NCI-H82 treated with DMSO at 0.1 percent for 48 hours (cell line): Measurements from ENCODE around the gene HOOK1.
"Not testable (repeated sequence)": the region's sequence is repeated elsewhere in the genome, so short reads cannot be mapped to it uniquely, and the experiment has no call there.

Experiments used
- DNase-seq: peaks from one replicate; lab custom pipeline; 2025; ENCODE audit not compliant: unreplicated experiment; lab: John Stamatoyannopoulos, UW

HOOK1 gene

DNA sequence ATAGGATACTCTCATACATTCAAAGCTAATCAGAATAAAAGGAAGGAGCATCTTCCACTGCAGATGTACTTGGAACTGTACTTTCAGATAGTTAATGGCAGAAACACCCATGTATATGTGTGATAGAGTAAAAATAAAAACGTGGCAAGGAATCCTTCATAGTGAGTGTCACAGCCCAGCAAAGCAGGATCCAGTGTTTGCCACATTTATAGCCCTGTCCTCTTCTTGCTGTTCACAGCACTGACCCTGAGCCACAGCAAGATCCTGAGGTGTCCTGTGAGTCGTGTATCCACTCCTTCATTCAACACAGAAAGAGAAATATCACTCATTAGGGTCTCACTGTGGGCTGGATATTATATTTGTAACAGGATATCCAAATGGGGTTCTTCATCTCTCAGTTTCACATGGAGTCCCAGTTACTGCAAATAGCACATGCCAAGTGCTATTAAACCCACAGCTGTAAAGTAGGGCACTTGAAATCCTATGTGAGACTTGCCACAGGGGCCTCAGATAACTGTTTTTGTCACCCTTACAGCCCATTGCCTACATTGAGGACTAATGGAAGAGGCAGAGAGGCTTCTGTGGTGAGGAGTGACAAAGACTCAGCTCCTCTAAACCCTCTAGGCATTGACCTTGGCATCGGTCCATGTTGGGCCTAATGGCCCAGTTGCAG, 70.5 kb downstream of the HOOK1 start:
- no peak for DNase-seq

DNA sequence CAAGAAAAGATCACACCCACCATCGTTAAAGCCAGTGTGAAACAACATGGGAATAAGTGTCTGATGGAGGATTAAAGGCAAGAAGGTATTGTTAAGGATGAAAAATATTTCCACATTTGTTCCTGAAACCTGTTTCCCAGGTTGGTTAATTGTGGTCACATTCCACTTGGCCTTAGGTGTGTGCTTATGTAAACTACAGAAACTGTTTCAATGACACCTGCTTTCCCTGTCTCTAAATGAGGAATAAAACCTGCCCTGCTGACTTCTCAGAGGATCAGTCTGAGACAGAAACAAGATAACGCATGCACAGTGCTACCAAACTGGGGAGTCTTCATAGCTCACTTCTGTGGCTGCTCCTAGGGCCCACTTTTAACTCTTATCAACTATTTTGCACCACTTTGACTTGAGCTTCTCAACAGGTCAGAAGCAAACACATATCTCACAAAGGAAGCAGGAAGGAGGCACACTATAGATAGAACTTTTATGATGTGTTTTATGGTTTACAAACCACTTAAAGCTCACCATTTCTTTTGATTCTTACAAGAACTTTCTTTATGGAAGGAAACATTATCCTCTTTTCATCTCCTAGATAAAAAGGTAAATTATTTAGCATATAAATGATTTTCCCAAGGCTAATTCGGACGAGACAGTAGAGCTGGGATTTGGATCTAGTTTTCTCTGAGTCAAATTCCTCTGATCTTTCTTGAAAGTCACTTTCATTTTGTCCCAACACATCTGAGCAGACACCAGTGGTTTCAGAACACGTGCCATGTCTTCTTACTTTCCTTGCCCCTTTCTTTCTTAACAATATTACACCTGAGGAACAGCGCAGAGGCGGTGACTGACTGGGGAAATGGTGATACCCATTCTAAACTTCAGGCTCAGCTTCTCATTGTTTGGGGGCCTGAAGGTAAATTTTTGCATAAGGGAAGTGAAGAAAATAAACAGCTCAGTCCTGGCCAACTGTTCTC, 78.4 kb downstream of the HOOK1 start:
- DNase-seq, result no peak

DNA sequence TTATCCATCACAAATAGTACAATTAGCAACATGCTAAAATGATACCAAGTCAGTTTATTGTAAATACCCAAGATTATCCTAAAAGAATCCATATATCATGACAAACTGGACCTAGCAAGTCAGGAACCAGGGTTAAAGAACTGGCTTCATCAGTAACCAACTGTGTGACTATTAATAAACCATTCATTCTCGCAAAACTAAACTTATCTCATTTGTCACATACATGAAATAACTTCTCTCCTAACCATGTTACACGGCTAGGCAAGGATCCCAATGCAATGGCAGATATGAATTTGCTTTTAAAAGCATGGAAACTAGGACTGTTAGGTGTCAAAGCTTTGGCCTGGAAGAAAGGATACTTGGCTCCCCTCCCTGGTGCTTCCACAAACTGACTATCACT, 82.4 kb downstream of the HOOK1 start:
- no peak for DNase-seq

DNA sequence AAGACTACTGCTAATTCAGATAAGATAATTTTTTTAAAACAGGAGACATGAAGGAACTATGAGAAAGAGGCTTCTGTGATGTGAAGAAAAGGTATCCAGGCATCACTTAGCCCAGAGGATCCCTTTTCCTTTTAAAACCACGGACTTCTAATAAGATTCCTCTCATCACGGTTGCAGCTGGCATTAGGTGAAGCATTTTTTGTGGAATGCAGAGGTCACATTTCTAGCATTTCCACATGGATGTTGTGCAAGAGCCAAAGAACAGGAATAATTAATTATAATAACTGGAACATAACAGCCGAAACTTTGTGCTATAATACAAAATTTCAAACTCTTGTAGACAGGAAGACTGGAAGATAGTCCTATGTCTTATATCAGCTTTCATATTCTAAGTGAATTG, 84.2 kb downstream of the HOOK1 start:
- DNase-seq, result no peak

DNA sequence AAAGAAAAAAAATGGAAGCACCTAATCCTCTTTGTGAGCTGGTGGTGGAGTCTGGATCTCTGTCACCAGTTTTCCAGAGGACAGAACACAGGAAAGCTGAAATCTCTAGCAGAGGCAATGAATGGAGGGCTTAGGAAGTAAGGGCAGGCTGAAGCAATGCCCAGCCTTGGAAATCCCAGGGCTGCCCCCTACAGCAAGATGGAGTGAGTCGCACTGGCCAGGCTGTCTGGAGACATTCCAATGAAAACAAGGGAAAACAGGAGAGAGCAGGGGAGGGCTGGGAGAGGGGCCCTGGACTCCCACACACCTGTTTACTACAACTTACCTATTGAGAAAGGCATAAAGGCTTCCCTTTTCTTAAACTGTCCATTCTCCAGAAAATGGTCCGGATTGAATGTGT, 85.9 kb downstream of the HOOK1 start:
- no peak for DNase-seq

DNA sequence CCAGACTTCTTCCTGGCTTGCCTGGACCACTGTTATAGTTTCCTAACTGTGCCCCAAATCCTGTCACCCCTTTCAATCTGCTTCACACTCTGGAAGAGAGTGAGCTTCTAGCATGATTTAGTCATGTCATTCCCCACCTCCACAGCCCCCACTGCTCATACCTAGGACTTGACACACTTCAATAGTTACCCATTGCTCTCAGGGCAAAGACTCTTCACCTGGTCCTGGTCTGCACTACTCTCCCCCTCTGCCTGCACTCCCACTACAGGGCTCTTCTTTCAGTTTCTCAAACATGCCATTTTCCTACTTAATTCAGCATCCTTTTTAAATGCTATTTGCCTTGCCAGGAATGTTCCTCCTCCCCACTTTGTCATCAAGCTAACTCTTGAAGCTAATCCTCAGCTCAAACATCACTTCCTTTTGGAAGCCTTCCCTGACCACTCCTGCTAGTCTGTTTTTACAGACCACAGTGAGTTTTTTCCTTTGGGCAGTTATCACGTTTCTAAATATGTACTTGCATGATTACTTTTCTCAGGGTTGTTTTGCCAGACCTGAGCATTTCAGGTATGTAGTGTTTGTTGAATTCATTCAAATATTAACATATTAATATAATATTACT, 87.1 kb downstream of the HOOK1 start:
- DNase-seq, result no peak

DNA sequence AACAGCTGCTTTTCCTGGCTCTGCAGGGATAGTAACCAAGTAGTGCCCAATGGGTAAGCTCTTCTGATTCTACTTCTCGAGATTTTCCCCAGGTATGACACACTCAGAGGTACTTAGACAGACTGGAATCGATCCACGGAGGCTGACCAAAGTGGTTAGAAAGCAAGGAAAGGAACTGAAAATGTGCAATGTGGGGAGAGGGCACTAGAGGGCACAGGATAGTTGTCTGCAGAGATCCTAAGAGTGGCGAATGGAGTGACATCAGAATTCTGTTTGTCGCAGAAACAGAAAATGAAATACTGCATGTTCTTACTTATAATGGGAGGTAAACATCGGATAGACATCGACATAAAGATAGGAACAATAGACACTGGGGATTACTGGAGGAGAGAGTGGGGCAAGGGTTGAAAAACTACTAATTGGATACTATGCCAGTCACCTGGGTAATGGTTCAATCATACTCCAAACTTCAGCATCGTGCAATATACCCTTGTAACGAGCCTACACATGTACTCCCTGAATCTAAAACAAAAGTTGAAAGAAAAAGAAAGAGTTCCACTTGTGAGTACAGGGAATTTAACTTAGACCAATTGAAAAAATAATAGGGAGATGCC, 88.5 kb downstream of the HOOK1 start:
- no peak for DNase-seq

DNA sequence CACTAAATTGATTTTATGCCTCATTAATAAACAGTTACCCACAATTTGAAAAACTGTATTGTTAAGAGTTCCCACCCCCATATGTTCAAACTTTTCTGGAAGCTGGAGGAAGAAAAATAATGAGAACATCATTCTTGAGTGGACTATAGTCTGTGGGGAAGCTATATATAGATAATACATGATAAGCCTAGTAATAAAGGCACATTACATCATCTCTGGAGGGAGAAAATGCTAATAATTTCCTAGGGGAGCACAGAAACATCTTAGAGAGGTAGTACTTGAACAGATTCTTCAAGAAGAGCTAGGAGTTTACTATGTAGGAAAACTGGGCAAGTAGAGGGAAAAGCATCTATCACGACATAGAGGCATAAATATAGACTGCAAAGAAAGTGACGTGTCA, 92.2 kb downstream of the HOOK1 start:
- no peak for DNase-seq

DNA sequence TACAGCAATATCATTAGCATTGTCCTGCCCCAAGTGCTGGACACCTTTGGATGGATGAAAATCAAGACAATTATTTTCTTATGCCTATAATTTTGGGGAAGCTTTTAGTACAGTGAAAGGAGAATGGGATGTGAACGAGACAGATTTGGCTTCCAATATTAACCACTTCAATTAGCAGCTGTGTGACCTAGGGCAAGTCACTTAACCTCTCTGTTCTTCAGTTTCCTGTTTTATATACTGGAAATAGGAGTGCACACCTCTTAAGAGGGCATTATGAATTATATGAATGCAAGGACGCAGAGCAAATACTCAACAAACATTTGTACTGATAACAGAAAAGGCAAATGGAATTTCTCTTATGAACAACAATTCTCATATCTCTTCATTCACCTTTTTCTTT, 93.3 kb downstream of the HOOK1 start:
- no peak for DNase-seq

DNA sequence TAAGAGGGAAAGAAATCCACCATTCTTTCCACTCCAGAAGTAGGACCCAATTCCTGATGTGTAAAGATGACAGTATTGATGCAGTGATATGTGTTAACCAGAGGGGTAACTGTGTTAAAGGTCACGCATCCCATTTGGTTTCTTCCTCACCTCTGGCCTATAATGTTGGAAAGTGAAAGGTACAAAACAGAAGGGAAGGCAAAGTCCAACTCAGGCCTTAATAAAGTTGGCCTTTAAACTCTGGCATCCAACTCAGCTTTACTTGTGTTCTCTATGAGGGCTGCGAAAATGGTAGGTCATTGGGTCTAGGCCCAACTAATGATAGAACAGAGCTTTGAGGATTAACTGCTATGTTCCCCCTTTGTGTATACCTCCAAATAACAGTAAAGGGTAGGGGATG, 93.9 kb downstream of the HOOK1 start:
- DNase-seq, result no peak

DNA sequence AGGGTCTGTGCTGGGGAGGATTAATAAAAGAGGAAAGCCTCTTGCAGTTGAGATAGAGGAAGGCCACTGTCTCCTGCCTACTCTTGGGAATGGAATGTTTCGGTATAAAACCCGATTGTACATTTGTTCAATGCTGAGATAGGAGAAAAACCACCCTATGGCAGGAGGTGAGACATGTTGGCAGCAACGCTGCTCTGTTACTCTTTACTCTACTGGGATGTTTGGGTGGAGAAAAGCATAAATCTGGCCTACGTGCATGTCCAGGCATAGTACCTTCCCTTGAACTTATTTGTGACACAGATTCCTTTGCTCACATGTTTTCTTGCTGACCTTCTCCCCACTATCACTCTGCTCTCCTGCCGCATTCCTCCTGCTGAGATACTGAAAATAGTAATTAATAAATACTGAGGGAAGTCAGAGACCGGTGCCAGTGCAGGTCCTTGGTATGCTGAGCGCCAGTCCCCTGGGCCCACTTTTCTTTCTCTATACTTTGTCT, 100.1 kb downstream of the HOOK1 start:
- DNase-seq, result not testable (repeated sequence)

DNA sequence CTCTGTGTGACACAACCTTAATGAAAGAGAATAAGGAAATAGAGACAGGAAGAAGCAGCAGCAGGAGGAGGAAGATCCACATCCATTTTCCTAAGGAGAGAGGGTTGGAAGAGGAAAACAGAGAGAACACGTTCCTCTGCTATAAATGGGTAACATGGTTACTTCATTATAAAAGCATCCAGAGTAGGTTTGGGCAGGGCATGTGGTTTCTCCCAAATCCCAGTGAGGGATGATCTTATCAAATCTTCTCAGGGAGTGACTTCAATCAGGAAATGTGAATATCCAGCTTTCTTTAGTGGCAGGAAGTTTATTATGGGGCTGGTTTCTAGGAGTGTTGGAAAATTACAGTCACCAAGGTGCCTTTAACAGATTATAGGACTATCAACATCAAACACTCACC, 100.8 kb downstream of the HOOK1 start:
- no peak for DNase-seq

DNA sequence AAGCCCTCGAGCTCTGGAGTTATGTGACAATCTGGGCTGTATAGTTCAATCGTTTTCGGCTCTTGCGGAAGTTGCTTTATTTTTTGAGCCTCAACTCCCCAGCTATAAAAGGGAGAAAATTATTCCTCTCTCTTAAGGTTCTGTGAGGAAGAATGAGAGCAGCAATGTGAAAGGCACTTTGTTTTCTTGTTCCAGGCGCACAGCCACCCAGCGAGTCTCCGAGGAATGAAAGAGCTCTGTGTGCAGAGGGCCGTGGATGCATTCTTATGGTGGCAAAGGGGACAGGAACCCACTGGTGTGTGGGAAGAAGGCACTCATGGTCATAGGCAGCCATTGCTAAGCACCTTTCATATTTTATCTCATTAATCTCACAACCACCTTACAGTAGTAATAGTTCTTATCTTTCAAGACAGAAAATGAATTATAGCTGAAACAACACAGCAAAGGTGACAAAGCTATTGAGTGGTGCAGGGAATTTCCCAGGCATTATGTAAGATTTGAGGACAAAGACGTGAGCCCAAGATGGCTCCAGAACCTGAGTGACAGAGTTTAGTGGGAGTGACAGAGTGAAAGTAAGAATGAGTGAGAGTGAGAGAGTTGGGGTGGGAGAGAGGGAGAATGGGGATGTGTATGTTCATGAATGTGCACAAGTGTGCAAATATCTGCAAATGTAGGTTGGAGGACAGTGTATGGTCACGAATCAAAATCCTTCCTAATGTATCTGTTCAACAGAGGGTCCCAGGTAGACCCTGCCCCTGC, 102.5 kb downstream of the HOOK1 start:
- no peak for DNase-seq

DNA sequence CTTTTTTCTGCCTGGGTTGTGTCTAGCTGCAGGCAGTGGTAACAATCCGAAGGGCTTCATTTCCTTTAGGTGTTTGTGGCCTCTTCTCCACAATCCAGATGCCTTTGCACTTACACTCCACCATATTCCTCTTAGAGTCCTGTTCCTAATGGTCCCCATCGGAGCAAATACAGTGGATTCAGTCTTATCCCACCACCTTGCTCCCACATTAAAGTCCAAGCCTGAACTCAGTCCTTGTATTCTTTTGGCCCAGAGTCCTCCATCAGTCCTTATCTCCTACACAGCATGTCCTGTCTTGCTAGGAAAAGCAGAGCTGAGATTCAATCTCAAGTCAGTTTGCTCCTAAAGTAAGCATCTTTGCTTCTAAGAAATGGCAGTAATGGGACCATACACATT, 103.0 kb downstream of the HOOK1 start:
- DNase-seq, result no peak

DNA sequence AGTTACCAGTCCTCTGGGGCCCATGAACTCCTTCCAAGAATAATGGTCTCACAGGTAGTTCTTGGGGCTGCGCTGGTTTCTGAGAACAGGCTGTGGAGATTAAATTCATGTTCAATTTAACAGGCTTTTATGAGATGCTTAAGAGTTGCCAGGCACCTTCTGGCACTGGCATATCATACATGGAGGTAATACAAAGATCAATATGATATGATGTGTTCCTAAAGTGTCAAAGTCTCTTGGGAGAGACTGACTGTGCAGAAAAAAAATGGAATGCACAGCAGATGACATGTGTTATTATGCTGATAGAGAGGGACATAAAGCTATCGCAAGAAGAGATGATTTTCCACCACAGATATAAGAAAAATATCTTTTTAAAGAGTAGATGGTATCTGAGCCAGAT, 105.0 kb downstream of the HOOK1 start:
- DNase-seq, result no peak

DNA sequence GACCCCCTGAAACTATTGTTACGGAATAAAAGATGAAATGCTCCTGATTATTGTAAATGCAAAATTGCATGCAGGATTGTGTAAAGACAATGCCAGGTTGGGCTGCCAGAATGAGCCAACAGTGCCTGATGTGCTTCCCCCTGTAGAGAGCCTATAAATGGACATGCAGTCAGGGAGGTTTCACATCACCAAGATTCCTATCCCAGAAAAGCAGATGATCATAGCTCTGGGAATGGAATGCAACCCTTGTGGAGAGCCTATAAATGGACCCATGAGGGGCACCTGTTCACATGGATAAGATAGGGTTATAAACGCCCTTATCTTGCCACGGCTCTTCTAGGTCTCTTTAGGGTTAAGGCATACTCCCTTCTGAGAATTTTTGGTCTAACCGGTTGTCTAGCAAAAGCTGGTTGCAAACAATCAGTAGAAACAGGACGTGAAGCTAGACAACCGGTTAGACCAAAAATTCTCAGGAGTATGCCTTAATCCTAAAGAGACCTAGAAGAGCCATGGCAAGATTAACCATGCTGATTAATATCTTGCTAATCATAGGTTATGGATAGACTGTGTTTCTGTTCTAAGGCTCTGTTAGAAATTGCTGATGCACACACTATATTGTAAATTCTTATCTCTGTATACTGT, 106.6 kb downstream of the HOOK1 start:
- DNase-seq, result not testable (repeated sequence)

DNA sequence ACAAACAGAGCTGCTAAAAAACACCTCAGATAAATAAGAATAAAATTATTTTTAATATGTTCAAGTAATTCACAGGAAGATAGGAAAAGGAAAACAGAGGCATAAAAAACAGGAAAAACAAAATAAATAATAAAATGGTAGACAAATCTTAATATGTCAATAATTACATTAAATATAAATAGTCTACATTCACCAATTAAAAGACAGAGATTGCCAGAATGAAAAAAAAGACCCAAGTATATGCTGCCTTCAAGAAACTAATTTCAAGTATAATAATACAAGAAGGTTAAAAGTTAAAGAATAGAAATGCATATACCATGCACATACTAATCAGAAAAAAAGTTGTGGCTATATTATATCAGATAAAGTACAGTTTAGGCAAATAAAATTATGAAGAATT, 109.9 kb downstream of the HOOK1 start:
- no peak for DNase-seq
